Measurements from ENCODE around the gene FNDC11. TPM values are rescaled to one million over a fixed set of nuclear protein-coding genes. Genes with fewer than 3 reads are reported as not detected.

FNDC11 gene
- total RNA-seq, 2 donors from 2014 or later, result 0.42 TPM; not detected in 1

DNA sequence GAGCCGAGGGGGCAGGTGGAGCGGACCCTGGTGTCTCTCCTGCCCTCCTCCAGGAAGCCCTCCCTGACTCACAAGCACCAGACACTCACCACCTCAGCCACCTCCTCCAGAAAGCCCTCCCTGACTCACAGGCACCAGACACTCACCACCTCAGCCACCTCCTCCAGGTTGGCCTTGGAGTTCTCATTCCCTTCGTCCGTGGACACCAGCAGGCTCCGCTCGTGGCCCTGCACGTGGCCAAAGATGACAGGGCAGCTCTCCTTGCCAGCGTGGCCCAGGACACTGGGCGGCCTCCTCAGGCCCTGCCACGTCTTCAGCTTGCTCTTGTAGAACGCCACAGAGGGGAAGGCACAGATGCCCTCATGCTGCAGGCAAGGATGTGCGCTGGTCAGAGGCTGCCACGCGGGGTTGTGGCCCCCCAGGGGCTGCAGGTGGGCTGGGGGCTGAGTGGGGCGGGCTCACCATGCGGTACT is 6.4 kb downstream of the FNDC11 start:
- intact Hi-C loops (cut with DNase I, micrococcal nuclease), result no loop called here
- peak in 1 of 2 donors; percentile 4 for DNase-seq
- ATAC-seq, result no peak

DNA sequence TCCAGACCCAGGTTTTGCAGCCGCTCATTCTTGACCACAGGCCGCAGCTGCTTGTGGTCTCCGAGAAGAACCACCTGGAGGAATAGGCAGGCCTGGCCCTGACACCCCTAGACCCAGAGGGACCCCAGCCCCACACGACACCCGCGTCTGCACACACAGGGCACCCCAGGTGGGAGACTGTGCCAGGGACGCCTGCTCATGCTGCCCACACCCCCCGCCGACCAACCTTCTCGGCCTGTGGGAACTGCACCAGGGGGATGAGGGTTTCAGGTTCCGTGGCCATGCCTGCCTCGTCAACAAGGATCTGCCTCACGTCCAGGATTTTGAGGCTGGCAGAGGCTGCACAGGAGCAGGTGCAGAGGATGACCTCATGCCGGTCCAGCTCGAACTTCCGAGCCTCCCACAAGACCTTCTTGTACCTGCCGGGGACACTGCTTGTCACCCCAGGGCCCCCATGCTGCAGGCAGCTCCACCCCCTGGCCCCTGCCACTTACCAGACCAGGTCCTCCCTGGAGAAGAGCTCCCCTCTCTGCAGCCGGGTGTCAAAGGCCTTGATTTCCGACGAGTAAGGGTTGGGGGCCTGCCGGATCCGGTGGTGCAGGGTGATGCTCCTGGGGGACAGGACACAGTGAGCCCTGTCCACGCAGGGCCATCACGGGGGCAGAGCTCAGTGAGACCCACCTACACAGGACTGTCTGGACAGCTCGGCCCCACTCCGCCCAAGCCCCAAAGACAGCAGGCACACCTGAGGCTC is 7.1 kb downstream of the FNDC11 start:
- intact Hi-C loops (cut with DNase I, micrococcal nuclease), result no loop called here
- DNase-seq, result no peak
- ATAC-seq, result no peak

DNA sequence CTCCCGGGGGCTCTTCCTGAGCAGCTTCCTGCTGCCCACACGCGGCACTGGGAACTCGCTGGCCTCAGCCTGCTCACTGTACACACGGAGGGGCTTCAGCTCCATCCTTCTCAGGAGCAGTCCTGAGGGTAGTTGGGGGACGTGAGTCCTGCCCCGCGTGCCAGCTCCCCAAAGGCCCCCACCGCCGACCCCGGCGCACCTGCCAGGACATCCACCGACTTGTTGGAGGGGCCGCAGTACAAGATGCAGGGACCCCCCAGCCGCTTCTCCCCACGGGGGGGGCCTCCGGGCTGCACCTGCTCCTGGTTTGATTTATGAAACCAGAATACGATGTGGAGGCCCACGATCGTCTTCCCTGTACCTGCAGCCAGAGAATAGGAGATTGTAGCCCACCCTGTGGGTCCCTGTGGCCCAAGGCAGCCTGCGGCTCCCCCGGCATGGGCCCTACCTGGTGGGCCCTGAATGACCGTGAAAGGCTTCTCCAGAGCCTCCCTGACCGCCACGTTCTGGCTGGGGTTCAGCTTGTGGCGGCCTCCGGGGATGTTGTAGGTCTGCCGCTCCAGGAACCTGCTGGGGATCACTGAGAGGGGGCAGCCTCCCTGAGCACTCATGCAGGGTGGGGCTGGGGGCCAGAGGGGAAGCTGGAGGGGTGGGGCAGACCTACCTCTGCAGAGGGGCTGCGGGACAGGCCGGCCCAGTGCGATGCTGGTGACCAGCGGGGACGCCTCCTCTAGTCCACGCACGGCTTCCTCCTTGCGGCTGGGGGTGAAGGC is 7.9 kb downstream of the FNDC11 start:
- intact Hi-C loops (cut with DNase I, micrococcal nuclease), result no loop called here
- ATAC-seq (no peak), DNase-seq (peak in 1 of 2 donors; percentile 5)

DNA sequence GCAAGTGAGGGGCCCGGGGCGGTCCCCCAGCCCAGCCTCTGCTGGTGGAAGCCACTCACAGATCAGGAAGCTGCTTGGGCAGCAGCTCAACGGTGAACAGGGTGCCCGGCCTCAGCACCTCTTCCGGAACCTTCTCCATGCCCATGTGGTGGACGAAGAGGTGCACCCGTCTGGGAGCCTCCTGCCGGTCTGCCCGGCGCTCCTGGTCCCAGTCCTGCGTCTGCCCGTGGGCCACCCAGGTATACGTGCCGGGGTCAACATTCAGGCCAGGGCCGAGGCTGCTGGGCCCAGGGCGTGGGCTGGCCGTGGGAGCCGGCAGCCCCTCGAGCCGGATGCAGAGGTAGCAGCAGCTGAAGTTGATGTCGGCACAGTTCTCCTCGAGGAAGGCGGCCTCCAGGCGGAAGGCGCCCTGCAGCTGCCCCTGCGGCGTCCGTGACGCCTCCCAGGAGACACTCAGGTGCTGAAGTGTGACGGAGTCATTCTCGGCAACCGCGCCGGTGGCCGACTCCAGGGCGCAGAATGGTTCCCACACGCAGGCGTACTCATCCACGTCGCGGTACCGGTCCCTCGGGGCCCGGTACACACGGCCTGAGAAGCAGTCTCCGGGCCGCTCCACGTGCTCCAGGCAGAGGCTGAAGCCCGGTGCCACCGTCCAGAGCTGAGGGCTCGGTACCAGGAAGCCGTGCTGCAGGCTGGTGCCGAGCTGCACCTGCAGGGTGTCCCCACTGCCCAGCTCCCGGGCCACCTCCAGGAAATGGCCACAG is 8.7 kb downstream of the FNDC11 start:
- ATAC-seq, result no peak
- peak in 1 of 2 donors; percentile 4 for DNase-seq
- intact Hi-C loops (cut with DNase I, micrococcal nuclease), result no loop called here

DNA sequence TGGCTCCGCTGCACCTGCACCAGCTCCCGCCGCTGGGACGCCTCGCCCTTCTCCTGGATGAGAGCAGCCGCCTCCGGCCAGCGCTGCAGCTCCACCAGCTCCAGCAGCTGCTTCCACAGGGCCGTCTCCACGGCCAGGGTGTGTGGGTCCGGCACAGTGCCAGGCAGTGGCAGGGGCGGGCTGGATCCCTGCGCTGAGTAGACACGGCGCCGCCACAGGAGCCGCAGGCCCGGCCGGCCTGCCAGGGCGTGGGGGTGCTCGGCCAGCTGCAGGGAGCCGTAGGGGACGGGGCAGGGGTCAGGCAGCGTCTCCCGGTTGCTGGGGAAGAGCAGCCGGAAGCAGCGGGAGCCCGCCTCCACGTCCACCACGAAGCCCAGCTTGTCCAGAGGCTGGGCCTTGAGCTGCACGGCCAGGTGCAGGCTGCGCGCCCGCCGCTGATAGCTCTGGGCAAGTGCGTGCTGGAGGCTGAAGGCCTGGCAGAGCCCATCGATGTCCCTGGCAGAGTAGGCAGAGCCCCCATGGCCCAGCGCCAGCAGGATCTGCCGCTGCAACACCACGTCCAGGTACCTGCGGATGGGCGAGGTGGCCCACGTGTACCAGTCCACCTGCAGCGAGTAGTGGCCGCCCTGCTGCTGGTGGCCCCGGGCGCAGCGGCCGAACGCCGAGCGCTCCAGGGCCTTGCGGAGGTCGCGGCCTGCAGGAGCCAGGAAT is 9.4 kb downstream of the FNDC11 start:
- DNase-seq, result peak in 1 of 2 donors; percentile 8
- no peak for ATAC-seq
- intact Hi-C loops (cut with DNase I, micrococcal nuclease), result no loop called here

DNA sequence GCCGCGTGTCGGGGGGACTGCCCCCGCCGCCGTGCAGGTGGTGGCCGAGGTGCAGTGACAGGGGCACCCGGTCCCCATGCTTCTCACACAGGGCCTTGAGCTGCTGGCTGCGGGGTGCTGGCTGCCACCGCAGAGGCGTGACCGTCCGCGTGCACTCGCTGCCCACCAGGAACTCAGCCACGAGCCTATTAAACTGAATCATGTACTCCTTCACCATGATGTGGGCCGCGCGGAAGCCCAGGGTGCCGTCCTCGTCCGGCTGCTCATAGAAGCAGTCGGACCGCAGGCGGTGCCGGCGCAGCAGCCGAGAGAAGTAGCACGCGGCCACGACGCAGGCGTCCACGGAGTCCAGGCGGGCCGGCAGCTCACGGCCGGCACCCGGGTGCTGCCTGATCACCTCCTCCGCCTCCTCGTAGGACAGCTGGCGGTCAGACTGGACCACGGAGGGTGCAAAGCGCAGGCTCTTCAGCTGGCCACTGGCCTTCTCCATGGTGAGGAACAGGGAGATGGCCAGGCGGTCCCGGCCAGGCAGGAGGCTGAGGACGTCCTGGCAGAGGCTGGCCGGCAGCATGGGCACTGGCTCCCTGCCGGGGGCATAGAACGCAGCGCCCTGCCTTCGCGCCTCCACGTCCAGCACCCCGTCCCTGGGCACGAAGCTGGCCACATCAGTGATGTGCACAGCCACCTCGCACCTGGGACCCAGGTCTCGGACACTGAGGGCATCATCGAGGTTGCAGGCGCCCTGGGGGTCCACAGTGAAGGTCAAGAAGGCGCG is 10.3 kb downstream of the FNDC11 start:
- intact Hi-C loops (cut with DNase I, micrococcal nuclease), result no loop called here
- DNase-seq (peak in 1 of 2 donors; percentile 4), ATAC-seq (no peak)

DNA sequence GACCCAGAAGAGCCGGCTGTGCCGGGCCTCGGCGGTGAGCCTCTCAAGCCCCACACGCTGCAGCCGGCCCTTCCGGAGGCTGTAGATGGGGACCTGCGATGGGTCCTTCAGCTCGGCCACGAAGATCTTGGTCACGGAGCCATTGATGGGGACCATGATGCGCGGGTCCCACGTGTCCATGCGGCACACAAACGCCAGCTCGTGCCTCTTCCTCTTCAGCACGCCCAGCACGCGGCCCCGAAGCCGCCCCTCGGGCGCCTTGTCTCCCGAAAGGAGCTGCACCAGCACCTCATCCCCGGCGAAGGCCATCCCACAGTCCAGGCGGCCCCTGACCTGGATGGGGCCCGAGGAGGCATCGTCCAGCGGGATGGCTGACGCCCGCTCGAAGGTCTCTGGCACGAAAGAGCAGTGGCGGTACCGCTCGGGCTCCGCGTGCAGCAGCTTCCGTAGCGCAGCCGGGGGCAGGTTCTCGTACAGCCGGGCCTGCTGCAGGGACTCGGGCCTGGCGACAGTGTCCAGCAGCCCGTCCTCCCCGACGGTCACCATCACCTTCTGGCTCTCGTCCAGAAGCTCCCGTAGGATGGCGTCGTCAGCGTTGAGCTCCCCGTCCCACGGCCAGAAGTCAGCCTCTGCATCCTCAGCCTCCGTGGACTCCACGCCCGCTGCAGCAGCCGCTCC is 11.2 kb downstream of the FNDC11 start:
- DNase-seq (peak in 1 of 2 donors; percentile 6), ATAC-seq (no peak)
- intact Hi-C loops (cut with DNase I, micrococcal nuclease), result no loop called here

DNA sequence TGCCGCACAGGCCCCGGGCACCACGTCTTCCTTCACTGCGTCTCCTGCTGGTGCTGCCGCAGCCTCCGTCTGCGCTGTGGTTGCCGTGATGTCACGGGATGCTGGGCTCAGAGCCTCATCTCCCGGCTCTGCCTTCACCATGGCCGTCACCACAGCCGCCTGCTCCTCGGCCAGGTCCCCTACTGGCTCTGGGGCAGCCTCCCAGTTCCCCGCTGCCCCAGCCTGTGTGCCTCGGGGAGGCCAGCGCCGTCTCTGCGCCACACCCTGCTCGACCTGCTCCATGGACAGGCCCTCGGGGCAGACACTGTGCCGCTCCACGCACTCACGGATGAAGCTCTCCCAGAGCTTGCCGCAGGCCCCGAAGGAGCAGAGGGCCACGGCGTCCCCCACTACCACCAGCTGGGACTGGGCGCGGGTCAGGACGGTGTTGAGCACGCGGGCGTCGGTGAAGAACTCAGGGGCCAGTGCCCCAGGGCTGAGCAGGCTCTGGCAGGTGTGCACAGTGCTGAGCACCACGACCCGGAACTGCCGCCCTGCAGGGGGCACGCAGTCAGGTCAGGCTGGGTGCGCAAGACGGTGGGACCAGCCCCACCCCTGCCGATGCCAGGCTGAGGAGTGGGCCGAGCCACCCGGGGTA is 11.9 kb downstream of the FNDC11 start:
- DNase-seq (peak in 1 of 2 donors; percentile 5), ATAC-seq (no peak)
- intact Hi-C loops (cut with DNase I, micrococcal nuclease), result no loop called here

DNA sequence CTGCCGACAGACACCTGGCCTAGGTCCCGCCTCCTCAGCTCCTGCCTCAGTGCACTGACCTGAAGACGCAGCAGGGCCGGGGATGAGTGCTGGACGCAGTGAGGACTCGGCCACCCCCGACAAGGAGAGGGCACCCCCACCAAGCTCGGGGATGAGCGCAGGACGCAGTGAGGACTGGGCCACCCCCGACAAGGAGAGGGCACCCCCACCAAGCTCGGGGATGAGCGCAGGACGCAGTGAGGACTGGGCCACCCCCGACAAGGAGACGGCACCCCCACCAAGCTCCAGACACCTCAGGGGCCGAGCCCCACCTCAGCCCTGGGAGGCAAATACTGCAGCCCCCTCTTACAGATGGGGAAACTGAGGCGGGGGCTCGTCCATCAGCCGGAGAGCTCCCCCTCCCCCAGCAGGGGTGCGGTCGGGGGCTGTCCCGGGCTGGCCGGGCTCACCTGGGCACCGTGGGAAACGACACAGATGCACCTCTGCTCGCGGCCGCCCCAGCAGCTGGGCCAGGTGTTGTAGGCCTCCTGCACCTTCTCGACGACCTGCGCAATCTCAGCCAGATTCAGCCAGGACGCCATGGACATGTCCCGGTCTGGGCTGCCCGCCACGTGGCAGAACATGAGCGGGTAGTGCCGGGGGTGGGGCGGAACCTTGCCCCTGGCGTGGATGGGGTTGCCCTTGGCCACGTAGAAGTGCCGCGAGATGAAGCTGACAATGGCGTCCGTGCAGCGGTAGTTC is 12.6 kb downstream of the FNDC11 start:
- DNase-seq (peak in 1 of 2 donors; percentile 5), ATAC-seq (no peak)
- intact Hi-C loops (cut with DNase I, micrococcal nuclease), result no loop called here

DNA sequence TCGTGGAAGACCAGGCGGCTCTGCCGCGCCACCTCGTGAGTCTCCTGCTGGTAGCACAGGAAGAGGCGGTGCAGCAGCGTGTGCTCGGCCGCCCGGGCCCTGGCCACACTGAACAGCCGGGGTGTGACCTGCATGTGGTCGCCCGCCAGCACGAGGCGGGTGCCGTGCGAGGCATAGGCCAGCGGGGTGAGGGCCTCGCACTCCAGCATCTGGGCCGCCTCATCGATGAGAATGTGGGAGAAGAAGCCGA is 13.1 kb downstream of the FNDC11 start:
- DNase-seq (no peak), ATAC-seq (no peak)
- intact Hi-C loops (cut with DNase I, micrococcal nuclease), result no loop called here

DNA sequence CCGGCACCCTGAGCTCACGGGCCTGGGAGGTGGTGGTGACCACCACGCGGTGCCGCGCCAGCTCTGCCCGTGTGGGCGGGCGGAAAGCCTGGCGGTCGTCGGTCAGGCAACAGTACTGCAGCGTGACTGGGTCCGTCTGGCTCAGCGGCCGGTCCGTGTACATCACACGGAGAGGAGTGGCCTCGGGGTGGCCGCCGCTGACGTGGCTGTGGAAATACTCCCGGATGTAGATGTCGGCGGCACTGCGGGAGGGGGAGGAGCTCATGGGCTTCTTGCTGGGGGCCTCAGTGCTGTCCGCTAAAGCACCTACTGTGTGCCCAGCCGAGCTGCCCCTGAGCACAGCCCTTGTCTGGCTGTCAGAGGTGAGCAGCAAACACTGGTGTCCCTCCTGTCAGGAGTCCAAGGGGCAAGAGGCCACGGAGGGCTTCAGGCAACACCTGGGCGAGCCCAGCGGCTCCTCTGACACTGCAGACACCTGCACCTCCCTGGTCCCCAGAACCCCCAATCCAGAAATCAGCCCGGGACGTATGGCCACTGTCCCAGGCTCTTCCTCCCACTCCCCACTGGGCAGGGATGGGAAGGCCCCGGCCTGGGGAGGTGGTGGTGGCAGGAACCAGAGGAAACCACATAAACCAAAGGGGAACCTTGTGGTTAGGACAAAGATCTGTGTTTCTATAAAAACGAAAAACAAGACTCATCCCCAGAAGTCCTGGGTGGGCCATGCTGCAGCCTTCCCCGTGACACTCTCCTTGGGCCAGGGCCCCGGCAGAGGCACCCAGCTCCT is 13.6 kb downstream of the FNDC11 start:
- peak; percentile 67 to 70 for DNase-seq
- ATAC-seq, result peak; percentile 22
- intact Hi-C loops (cut with DNase I, micrococcal nuclease), result no loop called here

DNA sequence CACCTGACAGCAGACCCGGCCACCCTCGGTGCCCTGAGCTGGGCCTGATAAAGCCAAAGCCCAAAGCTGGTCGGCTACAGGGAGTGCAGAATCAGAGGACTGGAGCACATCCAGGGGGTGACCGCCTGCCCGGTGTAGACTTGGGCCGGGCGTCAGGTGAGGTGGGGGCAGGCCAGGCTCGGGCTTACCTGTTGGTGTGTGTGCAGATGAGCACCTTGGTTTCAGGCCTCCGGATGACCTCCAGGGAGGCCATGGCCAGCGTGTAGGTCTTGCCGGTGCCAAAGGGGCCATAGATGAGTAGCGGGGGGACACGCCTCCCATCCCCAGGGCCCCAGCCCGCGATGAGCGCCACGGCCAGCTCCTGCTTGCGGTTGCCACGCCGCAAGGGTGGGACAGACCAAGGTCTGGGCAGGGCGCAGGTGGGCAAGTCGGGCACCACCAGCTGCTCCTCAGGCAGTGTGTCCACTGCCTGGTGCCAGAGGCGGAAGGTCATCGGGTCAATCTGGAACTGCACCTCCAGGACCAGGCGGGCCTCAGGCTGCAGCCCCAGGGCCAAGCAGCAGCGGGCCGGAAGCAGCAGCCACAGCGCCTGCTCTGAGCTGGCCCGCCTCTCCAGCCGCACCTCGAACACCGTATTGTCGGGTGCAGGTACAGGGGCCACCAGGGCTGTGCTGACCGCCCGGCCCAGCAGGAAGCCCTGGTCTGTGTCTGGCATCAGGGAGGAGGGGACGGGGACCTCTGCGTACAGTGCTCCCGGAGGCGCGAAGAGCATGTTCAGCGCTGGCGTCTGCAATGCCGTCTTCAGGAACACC is 14.4 kb downstream of the FNDC11 start:
- ATAC-seq (peak; percentile 6), DNase-seq (no peak)
- intact Hi-C loops (cut with DNase I, micrococcal nuclease), result no loop called here

DNA sequence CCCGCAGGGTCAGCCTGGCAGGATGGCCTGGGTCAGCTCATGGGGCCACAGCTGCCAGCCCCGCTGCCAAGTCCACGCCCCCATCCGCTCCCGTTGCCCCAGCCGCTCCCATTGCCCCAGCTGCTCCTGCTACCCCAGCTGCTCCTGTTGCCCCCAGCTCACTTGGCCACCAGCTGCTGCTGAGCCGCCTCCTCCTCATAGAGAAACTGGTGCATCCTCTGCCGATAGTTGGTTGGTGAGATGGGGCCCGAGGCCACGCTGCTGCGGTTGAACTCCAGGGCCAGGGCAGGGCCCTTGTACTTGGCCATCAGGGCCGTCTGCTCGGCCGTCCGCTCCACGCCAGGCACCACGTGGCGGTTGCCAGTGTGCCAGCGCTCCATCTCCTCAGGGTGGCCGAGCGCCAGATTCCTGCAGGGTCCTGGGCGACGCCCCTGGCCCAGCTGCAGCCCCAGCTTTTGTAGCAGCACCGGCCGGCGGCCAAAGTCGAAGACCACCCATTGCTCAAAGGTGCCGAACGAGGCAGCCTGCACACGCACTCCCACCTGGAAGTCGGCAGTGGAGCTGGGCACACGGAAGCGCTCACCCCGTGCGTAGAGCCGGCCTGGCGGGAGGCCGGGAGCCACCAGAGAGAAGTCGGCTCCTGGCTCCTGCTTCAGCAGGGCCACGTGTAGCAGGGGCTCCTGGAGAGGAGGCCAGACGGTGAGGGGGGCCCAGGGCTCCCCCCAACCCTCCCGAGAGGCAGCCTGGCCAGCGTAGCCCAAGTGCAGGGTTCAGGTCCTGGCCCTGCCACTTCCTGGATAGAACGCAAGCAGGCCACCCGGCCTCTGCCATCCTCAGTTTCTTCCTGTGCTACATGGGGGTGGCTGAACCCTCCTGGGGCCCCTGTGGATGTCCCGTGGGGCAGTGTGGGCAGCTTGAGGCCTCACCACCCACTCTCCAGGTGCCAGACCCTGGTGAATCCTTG is 15.3 kb downstream of the FNDC11 start:
- ATAC-seq (no peak), DNase-seq (no peak)
- intact Hi-C loops (cut with DNase I, micrococcal nuclease), result no loop called here

All from left colon (tissue), 2 donors.